GM23338 (cell line): ENCODE results near the gene R3HDM1. TPM values are rescaled to one million over a fixed set of nuclear protein-coding genes. Genes with fewer than 3 reads are reported as not detected.

ENCODE experiments used
- ATAC-seq: fragments of 200-7000 bp; cut with Tn5 transposase; 3 replicates; pipeline ENCODE4 v1.9.1; 2020
- DNase-seq: peaks from one replicate; pipeline ENCODE4 v3.0.0-alpha.2; 2015; ENCODE audit warnings: low spot score
- H2AFZ ChIP-seq: fragments of 200-600 bp; sonication (generic); 2 replicates; pipeline ENCODE4 v1.8.0; 2016; ENCODE audit warnings: antibody characterized with exemption, mild to moderate bottlenecking, moderate library complexity
- H3F3A ChIP-seq: fragments of 200-600 bp; sonication (generic); replicated peaks from 2 replicates; pipeline ENCODE4 v1.8.0; 2017; ENCODE audit warnings: antibody characterized with exemption, mixed run types, low read depth
- H3K27ac ChIP-seq: fragments of 200-600 bp; sonication (generic); 2 replicates; pipeline ENCODE4 v1.6.1; 2016; ENCODE audit warnings: low read depth
- H3K27me3 ChIP-seq: fragments of 200-600 bp; sonication (generic); 2 replicates; pipeline ENCODE4 v1.8.0; 2016; ENCODE audit warnings: mild to moderate bottlenecking, mixed run types, moderate library complexity; ENCODE audit not compliant: insufficient read depth
- H3K36me3 ChIP-seq: fragments of 200-600 bp; sonication (generic); 2 replicates; pipeline ENCODE4 v1.8.0; 2016; ENCODE audit warnings: mild to moderate bottlenecking; ENCODE audit not compliant: insufficient read depth
- H3K4me1 ChIP-seq: fragments of 200-600 bp; sonication (generic); 2 replicates; pipeline ENCODE4 v1.8.0; 2016; ENCODE audit warnings: mild to moderate bottlenecking, moderate library complexity; ENCODE audit not compliant: insufficient read depth
- H3K4me2 ChIP-seq: fragments of 200-600 bp; sonication (generic); 2 replicates; pipeline ENCODE4 v1.7.1; 2017; ENCODE audit warnings: mixed run types
- H3K4me3 ChIP-seq: fragments of 200-600 bp; sonication (generic); 2 replicates; pipeline ENCODE4 v1.6.1; 2016; ENCODE audit warnings: mixed run types
- H3K79me2 ChIP-seq: fragments of 200-600 bp; sonication (generic); replicated peaks from 2 replicates; pipeline ENCODE4 v1.8.0; 2017; ENCODE audit warnings: mild to moderate bottlenecking; ENCODE audit not compliant: insufficient read depth
- H3K9me2 ChIP-seq: fragments of 200-600 bp; sonication (generic); 2 replicates; pipeline ENCODE4 v1.8.0; 2017; ENCODE audit not compliant: insufficient read depth
- H4K20me1 ChIP-seq: fragments of 200-600 bp; sonication (generic); replicated peaks from 2 replicates; pipeline ENCODE4 v1.8.0; 2017; ENCODE audit warnings: mild to moderate bottlenecking; ENCODE audit not compliant: insufficient read depth
- H3K27ac Mint-ChIP-seq: 2 replicates; pipeline ENCODE4 v1.8.0; 2020; ENCODE audit warnings: inconsistent platforms, mild to moderate bottlenecking, moderate library complexity, mixed read lengths
- H3K27me3 Mint-ChIP-seq: 3 replicates; pipeline ENCODE4 v1.8.0; 2022; ENCODE audit warnings: low read depth, mild to moderate bottlenecking, moderate library complexity, mixed read lengths, inconsistent platforms; ENCODE audit not compliant: insufficient read depth, poor library complexity
- H3K36me3 Mint-ChIP-seq: 3 replicates; pipeline ENCODE4 v1.8.0; 2021; ENCODE audit warnings: low read depth, mild to moderate bottlenecking, inconsistent platforms, moderate library complexity, mixed read lengths
- H3K4me1 Mint-ChIP-seq: 3 replicates; pipeline ENCODE4 v1.8.0; 2020; ENCODE audit warnings: mild to moderate bottlenecking, inconsistent platforms, mixed read lengths
- H3K4me3 Mint-ChIP-seq: 3 replicates; pipeline ENCODE4 v1.8.0; 2021; ENCODE audit warnings: moderate library complexity, mild to moderate bottlenecking, inconsistent platforms, mixed read lengths
- H3K9me3 Mint-ChIP-seq: 3 replicates; pipeline ENCODE4 v1.8.0; 2020; ENCODE audit warnings: moderate library complexity, mild to moderate bottlenecking, inconsistent platforms, mixed read lengths
- CREB1 ChIP-seq: fragments of 250-450 bp; sonication (Bioruptor Pico); IDR thresholded peaks from 2 replicates; pipeline ENCODE4 v1.5.0; 2020; ENCODE audit warnings: low read depth, mild to moderate bottlenecking, moderate library complexity
- ETS1 ChIP-seq: IDR thresholded peaks from 2 replicates; pipeline ENCODE4 v1.6.1; 2016; ENCODE audit warnings: antibody characterized with exemption
- EZH2phosphoT487 ChIP-seq: fragments of 200-600 bp; sonication (generic); IDR thresholded peaks from one replicate; pipeline ENCODE4 v1.8.1; 2018; ENCODE audit warnings: antibody characterized with exemption; ENCODE audit not compliant: unreplicated experiment
- JUNB ChIP-seq: IDR thresholded peaks from one replicate; pipeline ENCODE4 v1.6.1; 2016; ENCODE audit warnings: antibody characterized with exemption; ENCODE audit not compliant: unreplicated experiment
- POLR2AphosphoS5 ChIP-seq: IDR thresholded peaks from 2 replicates; pipeline ENCODE4 v1.6.1; 2016; ENCODE audit warnings: antibody characterized with exemption, low read depth
- STAT1 ChIP-seq: IDR thresholded peaks from one replicate; pipeline ENCODE4 v1.6.1; 2016; ENCODE audit warnings: antibody characterized with exemption; ENCODE audit not compliant: unreplicated experiment
- ZNF331 ChIP-seq: fragments of 250-450 bp; sonication (Bioruptor Pico); IDR thresholded peaks from 2 replicates; pipeline ENCODE4 v1.5.0; 2020; ENCODE audit warnings: low read depth, mild to moderate bottlenecking, moderate library complexity
- ZNF462 ChIP-seq: fragments of 250-450 bp; sonication (Bioruptor Pico); IDR thresholded peaks from 2 replicates; pipeline ENCODE4 v1.5.0; 2020; ENCODE audit warnings: mild to moderate bottlenecking, moderate library complexity
- polyA plus RNA-seq: library from polyadenylated mRNA; unstranded; fragments of >200 nt; fragmentation: Nextera tagmentation; extraction: Ambion mirVana; gene quantifications from 2 replicates; pipeline ENCODE4 v1.2.1, GENCODE V29; 2016
- total RNA-seq: library from RNA; depleted of rRNA; stranded (reverse); fragments of >200 nt; shearing (Covaris generic); gene quantifications from 2 replicates; pipeline ENCODE4 v1.2.3, GENCODE V29; 2014

R3HDM1 gene
- total and polyA plus RNA-seq, 2 experiments from 2014 or later: 63.1 to 88.8 TPM

GRCh38 chr2:135688978-135689377 lies 157.7 kb downstream of the R3HDM1 start:
- no peak overlapping the region for H3K4me2 ChIP-seq
- ATAC-seq: no peak
- Mint-ChIP-seq H3K36me3 (peaks cover 7% of the 10 kb centered on the region; the same call in 2 of the 3 replicates), H3K27me3 (no peaks in the 10 kb centered on the region), H3K9me3 (no peaks in the 10 kb centered on the region), H3K4me3 (no peak overlapping the region), H3K4me1 (no peaks in the 10 kb centered on the region), H3K27ac (no peak overlapping the region)
- TF ChIP-seq ZNF331 (no peak), ZNF462 (CRISPR knock-in tag) (no peak), STAT1 (no peak), JUNB (no peak)
- H4K20me1 ChIP-seq: 0 out of 2 replicates have a peak, but pooled peaks cover 3% of the 10 kb centered on the region
- H3K4me1 ChIP-seq: no peaks in the 10 kb centered on the region
- no peak for DNase-seq
- H3K4me3 ChIP-seq: no peak overlapping the region
- H3K79me2 ChIP-seq: no peaks in the 10 kb centered on the region
- H3K9me2 ChIP-seq: no peaks in the 10 kb centered on the region
- no peak overlapping the region for H3K27ac ChIP-seq
- no peak overlapping the region for H2AFZ ChIP-seq
- H3K36me3 ChIP-seq: 0 out of 2 replicates have a peak, but pooled peaks cover 3% of the 10 kb centered on the region
- no peaks in the 10 kb centered on the region for H3K27me3 ChIP-seq
- no peaks in the 10 kb centered on the region for H3F3A ChIP-seq

- Histone ChIP-seq H3K4me1 (no peaks in the 10 kb centered on the region), H4K20me1 (0 out of 2 replicates have a peak, but pooled peaks cover 3% of the 10 kb centered on the region), H3K79me2 (no peaks in the 10 kb centered on the region), H2AFZ (no peak overlapping the region), H3F3A (no peaks in the 10 kb centered on the region), H3K9me2 (no peaks in the 10 kb centered on the region), H3K4me3 (no peak overlapping the region), H3K27ac (no peak overlapping the region), H3K4me2 (no peak overlapping the region), H3K36me3 (0 out of 2 replicates have a peak, but pooled peaks cover 3% of the 10 kb centered on the region), H3K27me3 (no peaks in the 10 kb centered on the region)
- no peak overlapping the region for H3K27ac Mint-ChIP-seq
- ATAC-seq (no peak), DNase-seq (no peak)
- TF ChIP-seq EZH2phosphoT487: no peak
- no peak for TF ChIP-seq STAT1
- TF ChIP-seq ETS1: no peak
- TF ChIP-seq CREB1: no peak
- no peak for TF ChIP-seq POLR2AphosphoS5
- peaks cover under 1% of the 10 kb centered on the region; the same call in 2 of the 3 replicates for H3K36me3 Mint-ChIP-seq
- H3K9me3 Mint-ChIP-seq: no peaks in the 10 kb centered on the region
- no peaks in the 10 kb centered on the region for H3K4me1 Mint-ChIP-seq
- no peak overlapping the region for H3K4me3 Mint-ChIP-seq
- no peaks in the 10 kb centered on the region for H3K27me3 Mint-ChIP-seq
These were observed 158.4 kb downstream of the R3HDM1 start for GRCh38 chr2:135689679-135690078.
